Colonic mucosa (tissue), 4 donors: ENCODE data around the gene TUBA3E. TPM values are rescaled to one million over a fixed set of nuclear protein-coding genes. Genes with fewer than 3 reads are reported as not detected.
"Not testable (repeated sequence)": the region's sequence is repeated elsewhere in the genome, so short reads cannot be mapped to it uniquely, and the experiment has no call there.

Experiments used
- DNase-seq: peaks from one replicate; pipeline ENCODE4 v3.0.0-alpha.2; 2020
- H3K27ac ChIP-seq: fragments of 200-600 bp; one replicate; pipeline ENCODE4 v1.8.0; 2021
- H3K27me3 ChIP-seq: fragments of 200-600 bp; one replicate; pipeline ENCODE4 v1.8.0; 2021
- H3K36me3 ChIP-seq: fragments of 200-600 bp; one replicate; pipeline ENCODE4 v1.8.0; 2021
- H3K4me1 ChIP-seq: fragments of 200-600 bp; one replicate; pipeline ENCODE4 v1.8.0; 2021; ENCODE audit warnings: mild to moderate bottlenecking
- H3K4me3 ChIP-seq: fragments of 200-600 bp; one replicate; pipeline ENCODE4 v1.8.0; 2021
- H3K9ac ChIP-seq, 2 donors: one replicate each; pipeline ENCODE4 v1.7.0; 2013; ENCODE audit warnings: control low read depth in 2 of 2, low read depth in 2 of 2, low read length in 2 of 2
- H3K9me3 ChIP-seq: fragments of 200-600 bp; one replicate; pipeline ENCODE4 v1.8.0; 2021
- intact Hi-C: fragments of 100-400 bp; cut with DNase I; formaldehyde crosslinking; loops from one replicate; pipeline ENCODE4 v1.14.1; 2022
- total RNA-seq, 2 donors: library from RNA; stranded (reverse); fragmentation: NEBNext Ultra II Directional in 1 of 2; extraction: Animal tissue kit (Norgen Biotek cat#: 25700) in 1 of 2; gene quantifications; one replicate each; pipeline ENCODE4 v1.2.1, GENCODE V29; 2021
- TF ChIP-seq, protein P1 (sequence below): fragments of 200-600 bp; IDR thresholded peaks from one replicate; pipeline ENCODE4 v1.8.0; 2022; ENCODE audit warnings: antibody characterized with exemption, mild to moderate bottlenecking
- donor health status: healthy.
- donor health status: DM: no; HTN: no; CAD: no.
- donor health status: DM: no; HTN: no; CAD: no.

TUBA3E gene
- total RNA-seq, 2 donors from 2014 or later: not detected

DNA sequence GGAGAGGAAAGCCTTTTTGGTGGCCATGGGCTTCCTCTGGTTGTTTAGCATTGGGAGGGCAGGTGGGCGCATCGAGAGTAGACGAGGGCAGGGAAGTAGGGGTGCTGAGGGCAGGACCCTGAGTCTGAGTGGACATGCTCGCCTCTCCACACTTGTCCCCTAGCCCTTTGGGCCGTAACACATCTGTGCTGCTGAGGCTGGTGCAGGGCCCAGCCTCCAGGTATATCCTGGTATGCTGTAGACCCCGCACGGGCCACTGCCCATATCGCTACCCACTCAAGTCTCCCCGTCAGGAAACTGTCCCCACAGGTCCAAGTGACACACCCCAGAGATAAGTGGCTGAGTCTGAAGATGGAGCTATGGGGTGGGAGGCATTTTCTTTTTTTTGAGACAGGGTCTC, 39.6 kb downstream of the TUBA3E start:
- H3K36me3 ChIP-seq: no peaks in the 10 kb centered on the region
- no peaks in the 10 kb centered on the region for H3K9me3 ChIP-seq
- TF ChIP-seq, protein P1, sequence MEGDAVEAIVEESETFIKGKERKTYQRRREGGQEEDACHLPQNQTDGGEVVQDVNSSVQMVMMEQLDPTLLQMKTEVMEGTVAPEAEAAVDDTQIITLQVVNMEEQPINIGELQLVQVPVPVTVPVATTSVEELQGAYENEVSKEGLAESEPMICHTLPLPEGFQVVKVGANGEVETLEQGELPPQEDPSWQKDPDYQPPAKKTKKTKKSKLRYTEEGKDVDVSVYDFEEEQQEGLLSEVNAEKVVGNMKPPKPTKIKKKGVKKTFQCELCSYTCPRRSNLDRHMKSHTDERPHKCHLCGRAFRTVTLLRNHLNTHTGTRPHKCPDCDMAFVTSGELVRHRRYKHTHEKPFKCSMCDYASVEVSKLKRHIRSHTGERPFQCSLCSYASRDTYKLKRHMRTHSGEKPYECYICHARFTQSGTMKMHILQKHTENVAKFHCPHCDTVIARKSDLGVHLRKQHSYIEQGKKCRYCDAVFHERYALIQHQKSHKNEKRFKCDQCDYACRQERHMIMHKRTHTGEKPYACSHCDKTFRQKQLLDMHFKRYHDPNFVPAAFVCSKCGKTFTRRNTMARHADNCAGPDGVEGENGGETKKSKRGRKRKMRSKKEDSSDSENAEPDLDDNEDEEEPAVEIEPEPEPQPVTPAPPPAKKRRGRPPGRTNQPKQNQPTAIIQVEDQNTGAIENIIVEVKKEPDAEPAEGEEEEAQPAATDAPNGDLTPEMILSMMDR: no peak
- H3K4me3 ChIP-seq: no peak overlapping the region
- H3K27me3 ChIP-seq: no peaks in the 10 kb centered on the region
- no peak overlapping the region for H3K27ac ChIP-seq
- intact Hi-C loops: loop anchor here (5.0 kb wide), 1 partner anchor 174 kb away; no protein-coding TSS in a partner anchor
- no peaks in the 10 kb centered on the region for H3K4me1 ChIP-seq
- DNase-seq: no peak
- no peak overlapping the region for H3K9ac ChIP-seq

DNA sequence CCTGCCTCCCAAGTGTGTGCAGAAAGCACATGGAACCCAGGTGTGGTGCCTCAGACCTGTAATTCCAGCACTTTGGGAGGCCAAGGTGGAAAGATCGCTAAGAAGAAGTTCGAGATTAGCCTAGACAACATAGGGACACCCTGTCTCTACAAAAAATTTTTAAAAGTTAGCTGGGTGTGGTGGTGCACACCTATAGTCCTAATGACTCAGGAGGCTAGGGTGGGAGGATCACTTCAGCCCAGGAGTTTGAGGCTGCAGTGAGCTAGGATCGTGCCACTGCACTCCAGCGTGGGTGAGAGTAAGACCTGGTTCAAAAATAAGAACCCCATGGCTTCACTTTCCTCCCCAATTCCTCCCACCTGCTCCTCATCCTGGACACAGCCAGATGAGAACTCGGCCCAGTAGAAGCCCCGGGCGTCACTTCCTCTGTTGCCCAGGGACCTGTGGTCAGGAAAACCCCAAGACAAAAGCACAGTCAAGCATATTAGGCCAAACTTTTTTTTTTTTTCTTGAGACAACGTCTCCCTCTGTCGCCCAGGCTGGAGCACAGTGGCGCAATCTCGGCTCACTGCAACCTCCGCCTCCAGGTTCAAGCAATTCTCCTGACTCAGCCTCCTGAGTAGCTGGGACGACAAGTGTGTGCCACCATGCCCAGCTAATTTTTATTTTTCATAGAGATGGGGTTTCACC, 40.3 kb downstream of the TUBA3E start:
- not testable (repeated sequence) for DNase-seq, H3K4me1 ChIP-seq, H3K4me3 ChIP-seq, H3K9ac ChIP-seq, H3K27me3 ChIP-seq, H3K9me3 ChIP-seq, H3K27ac ChIP-seq, H3K36me3 ChIP-seq
- intact Hi-C loops: loop anchor here (5.0 kb wide), 1 partner anchor 174 kb away; no protein-coding TSS in a partner anchor

DNA sequence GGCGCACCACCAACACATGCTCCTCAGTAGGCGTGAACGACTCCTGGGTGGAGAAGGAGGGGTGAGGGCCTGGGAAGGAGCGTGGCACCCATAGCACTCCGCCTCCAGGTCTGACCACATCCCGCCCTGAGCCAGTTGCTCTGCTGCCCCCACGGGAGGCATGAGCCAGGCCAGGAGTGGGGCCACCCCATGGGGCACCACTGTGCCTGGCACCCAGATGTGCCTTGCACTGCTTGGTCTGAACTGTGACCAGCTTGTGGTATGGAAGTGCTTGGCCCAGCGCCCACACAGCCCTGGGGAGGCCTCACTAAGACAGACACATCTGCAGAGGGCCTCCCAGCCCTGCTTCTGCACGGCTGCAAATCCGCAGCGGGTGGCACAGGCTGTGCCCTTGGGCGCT, 40.9 kb downstream of the TUBA3E start:
- not testable (repeated sequence) for H3K36me3 ChIP-seq, DNase-seq, H3K9ac ChIP-seq, H3K27ac ChIP-seq, H3K27me3 ChIP-seq, H3K9me3 ChIP-seq, H3K4me3 ChIP-seq, H3K4me1 ChIP-seq
- intact Hi-C loops: loop anchor here (5.0 kb wide), 1 partner anchor 175 kb away; no protein-coding TSS in a partner anchor

DNA sequence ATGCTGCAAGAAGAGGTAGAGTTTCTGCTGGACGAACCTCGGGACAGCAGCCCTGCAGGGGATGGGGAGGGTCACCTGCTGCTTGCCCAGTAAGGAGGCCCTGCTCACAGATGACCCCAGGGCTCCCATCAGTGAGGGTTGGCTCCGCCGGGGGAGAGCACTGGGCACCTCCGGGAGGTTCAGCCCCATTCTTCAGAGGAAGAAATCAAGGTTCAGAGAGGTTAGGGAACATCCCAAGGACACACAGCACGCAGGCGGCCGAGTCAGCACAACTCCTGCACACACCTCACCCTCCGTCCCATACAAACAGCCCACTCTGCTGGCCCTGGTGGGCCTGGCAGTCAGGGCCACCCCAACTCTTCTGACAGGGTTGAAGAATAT, 41.6 kb downstream of the TUBA3E start:
- Histone ChIP-seq H3K4me3 (no peak overlapping the region), H3K9me3 (no peaks in the 10 kb centered on the region), H3K27me3 (no peaks in the 10 kb centered on the region), H3K9ac (no peak overlapping the region), H3K36me3 (no peaks in the 10 kb centered on the region), H3K27ac (no peak overlapping the region), H3K4me1 (no peaks in the 10 kb centered on the region)
- DNase-seq: no peak
- TF ChIP-seq, protein P1: no peak
- intact Hi-C loops: loop anchor here (5.0 kb wide), 1 partner anchor 176 kb away; no protein-coding TSS in a partner anchor

DNA sequence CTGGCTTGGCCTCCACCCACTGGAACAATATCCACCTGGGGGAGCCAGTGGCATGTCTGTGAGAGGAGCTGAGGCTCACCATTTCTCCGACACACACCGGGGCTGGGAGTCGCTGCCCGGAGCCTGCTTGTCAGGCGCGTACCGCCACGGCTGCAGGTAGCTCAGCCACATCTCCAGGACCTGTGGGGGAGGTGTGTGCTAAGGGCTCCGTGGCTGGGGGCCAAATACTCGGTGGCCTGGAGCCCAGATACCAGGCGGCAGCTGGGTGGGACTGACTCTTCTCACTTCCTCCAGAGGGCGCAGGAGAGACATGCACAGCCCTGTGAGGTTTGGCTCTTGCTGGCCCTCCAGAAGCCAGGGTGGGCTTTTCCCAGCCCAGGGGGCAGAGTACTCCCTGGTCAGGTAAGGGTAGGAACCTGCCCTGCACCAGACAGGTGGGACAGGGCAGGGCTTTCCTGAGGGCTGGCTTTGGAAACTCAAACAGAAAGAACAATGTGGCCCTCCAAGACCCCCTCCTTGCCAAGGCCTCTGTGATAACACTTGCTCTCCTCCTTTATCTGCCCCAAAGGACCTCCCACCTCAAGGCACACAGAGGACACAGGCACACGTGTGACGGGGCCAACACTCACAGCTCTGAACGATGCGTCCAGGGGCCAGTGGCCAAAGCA, 42.1 kb downstream of the TUBA3E start:
- TF ChIP-seq, protein P1: peak; percentile 54
- H3K9ac ChIP-seq, H3K27me3 ChIP-seq, H3K27ac ChIP-seq, H3K9me3 ChIP-seq, H3K36me3 ChIP-seq, H3K4me3 ChIP-seq, H3K4me1 ChIP-seq: not testable (repeated sequence)
- DNase-seq: peak; percentile 49
- intact Hi-C loops: loop anchor here (5.0 kb wide), 1 partner anchor 176 kb away; no protein-coding TSS in a partner anchor

DNA sequence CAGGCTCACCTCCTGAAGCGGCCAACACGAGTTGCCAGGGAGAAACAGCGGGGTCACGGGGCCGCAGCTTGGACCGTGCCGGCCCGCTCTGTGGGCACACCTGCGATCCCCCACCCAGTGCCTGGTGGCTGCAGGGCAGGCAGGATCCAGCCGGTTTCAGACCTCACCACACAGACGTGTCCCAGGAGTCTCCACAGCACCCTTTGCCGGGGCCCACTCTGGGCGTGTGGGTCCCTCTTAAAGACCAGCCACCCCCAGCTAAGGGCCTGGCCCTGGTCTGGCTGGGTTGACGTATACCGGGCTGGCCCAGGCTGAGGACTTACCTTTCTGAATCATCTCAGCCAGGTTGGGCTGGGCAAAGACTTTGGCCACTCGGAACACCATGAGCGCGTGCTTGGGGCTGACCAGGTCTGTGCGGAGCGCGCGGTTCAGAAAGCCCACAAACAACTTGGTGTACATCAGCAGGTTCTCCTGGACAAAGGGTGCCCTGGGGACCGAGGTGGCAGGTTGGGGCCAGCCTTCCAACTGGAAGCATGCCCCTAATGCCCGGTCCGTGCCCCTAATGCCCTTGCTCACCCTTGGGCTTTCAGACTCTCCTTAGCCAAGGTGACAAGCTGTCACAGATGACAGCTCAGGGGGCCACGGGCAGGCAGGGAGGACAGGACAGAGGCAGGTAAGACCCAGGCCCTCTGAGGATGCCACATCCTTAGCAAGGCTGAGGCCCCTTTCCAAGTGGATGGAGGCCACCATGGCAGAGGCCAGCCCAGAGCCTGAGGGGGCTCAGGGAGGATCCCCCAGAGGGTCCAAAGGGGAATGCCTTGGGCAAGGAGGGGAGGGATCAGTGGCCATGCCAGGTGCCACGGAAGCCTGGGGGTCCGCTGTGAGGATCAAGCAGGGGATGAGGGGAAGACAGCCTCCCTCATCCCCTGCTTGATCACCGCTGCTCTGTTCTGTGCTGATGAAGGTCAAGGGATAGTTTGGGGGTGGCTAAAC, 43.2 kb downstream of the TUBA3E start:
- Histone ChIP-seq H3K4me1 (no peaks in the 10 kb centered on the region), H3K4me3 (no peak overlapping the region), H3K27ac (no peak overlapping the region), H3K9me3 (no peaks in the 10 kb centered on the region), H3K9ac (no peak overlapping the region), H3K27me3 (no peaks in the 10 kb centered on the region), H3K36me3 (no peaks in the 10 kb centered on the region)
- intact Hi-C loops: loop anchor here (5.0 kb wide), 1 partner anchor 177 kb away; no protein-coding TSS in a partner anchor
- TF ChIP-seq, protein P1: no peak
- DNase-seq: no peak

DNA sequence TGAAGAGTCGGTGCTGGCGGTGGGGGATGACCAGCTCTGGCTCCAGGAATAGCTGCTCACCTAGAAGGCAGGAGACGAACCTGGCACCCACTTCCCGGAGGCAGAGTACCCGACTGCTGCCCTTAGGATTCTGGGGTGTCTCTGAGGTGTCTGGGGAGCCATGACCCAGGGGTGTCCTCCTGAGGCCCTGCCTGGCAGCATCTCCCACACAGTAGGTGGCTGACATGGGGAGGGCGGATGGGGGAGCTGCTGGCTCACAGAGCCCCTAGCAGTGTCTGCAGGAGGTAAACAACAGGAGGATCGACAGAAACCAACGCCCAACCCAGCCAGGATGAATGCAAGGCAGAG, 43.8 kb downstream of the TUBA3E start:
- intact Hi-C loops, H3K4me3 ChIP-seq, H3K4me1 ChIP-seq, H3K27ac ChIP-seq, H3K36me3 ChIP-seq, H3K9ac ChIP-seq, H3K9me3 ChIP-seq, H3K27me3 ChIP-seq, DNase-seq: not testable (repeated sequence)

DNA sequence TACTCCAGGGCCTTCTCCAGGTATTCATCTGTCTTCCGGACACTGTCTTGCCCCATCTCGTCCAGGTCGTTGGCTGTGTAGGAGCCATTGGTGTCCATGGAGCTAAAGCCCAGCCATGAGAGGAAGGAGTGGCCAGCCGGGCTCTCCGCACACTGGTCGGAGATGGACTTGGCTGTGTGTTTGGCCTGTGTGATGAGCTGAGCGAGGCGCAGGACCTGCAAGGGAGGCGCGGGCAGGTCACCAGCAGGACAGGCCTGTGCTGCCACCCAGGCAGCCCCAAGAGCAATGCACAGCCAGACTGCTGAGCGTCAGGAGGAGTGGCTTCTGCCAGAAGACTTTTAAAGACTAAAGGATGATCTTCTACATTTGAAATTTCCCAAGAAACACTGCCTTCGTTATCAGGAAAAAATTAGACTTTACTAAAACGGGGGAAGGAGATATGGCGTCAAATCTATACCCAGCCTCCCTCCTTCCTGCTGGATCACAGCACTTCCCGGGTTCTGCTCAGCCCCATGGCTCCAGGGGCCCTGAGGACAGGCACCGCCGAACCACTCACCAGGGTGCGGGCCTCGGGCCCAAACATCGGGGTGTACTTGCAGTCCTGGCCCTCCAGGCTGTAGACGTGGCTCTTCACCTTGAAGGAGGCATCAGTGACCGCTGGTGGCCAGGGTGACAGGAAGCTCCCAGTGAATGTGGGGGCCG, 44.4 kb downstream of the TUBA3E start:
- H3K9ac ChIP-seq, H3K36me3 ChIP-seq, H3K27me3 ChIP-seq, H3K4me3 ChIP-seq, H3K27ac ChIP-seq, H3K9me3 ChIP-seq, DNase-seq, H3K4me1 ChIP-seq, intact Hi-C loops: not testable (repeated sequence)
